GM12874 (cell line): ENCODE measurements around the gene PALLD.

Experiments used
- TF ChIP-seq, protein P1 (sequence below): IDR thresholded peaks from 2 replicates; pipeline ENCODE4 v1.5.1; 2011; ENCODE audit warnings: low read depth, mild to moderate bottlenecking, control low read depth, low read length, moderate library complexity; ENCODE audit not compliant: insufficient read depth

The PALLD gene

DNA sequence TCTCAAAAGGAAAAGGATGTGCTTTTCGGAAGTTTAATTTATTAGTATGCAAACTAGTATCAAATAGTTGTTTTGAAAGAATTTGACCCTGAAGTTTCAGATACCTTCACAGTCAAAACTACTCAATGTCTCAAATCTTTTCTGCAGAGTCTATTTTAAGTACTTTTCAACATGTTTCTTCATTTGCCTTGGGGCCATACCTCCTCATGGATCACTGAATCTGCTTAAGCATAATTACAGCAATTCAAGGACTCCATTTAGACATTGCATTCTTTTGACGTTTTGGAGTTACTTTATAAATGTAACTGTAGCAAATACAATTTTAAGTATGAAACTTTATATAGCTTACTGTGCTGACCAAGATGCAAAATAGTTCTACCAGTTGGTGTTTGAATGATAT is 25.5 kb downstream of the PALLD start:
- TF ChIP-seq, protein P1, sequence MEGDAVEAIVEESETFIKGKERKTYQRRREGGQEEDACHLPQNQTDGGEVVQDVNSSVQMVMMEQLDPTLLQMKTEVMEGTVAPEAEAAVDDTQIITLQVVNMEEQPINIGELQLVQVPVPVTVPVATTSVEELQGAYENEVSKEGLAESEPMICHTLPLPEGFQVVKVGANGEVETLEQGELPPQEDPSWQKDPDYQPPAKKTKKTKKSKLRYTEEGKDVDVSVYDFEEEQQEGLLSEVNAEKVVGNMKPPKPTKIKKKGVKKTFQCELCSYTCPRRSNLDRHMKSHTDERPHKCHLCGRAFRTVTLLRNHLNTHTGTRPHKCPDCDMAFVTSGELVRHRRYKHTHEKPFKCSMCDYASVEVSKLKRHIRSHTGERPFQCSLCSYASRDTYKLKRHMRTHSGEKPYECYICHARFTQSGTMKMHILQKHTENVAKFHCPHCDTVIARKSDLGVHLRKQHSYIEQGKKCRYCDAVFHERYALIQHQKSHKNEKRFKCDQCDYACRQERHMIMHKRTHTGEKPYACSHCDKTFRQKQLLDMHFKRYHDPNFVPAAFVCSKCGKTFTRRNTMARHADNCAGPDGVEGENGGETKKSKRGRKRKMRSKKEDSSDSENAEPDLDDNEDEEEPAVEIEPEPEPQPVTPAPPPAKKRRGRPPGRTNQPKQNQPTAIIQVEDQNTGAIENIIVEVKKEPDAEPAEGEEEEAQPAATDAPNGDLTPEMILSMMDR, result no peak

DNA sequence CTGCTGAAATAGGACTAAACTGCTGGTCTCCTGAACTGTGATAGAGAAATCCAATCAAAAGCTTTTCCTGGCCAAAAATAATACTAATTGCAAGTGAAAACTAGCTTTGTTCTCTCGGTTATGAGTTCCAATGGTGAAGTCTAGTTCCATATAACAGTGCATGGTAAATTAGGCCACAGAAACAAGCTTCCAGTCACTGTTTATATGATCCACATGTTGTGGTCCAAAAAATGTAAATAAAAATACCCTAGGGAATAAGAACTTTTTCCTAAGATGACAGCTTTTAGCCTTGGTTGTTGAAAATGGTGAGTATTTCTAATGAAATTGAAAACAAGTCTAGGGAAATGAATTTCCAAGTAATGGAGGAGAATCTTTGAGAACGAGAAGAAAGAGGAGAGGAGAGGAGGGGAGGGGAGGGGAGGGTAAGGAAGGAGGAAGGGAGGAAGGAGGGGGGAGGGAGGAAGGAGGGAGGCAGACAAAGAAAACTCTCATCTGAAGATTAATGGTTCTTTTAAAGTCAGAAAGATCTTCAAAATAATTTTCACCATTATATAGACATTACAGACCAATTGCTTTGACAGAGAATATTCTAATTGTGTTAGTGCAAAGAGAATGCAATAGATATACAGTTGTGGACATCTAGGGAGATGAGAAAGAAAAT is 26.1 kb downstream of the PALLD start:
- TF ChIP-seq, protein P1, result no peak

GRCh38 chr4:168524006-168524405 is 27.2 kb downstream of the PALLD start:
- TF ChIP-seq, protein P1, result no peak

GRCh38 chr4:168524897-168525296 is 28.0 kb downstream of the PALLD start:
- TF ChIP-seq, protein P1, result no peak

- TF ChIP-seq, protein P1, result no peak
Measured at GRCh38 chr4:168527560-168527959, 30.7 kb downstream of the PALLD start.

DNA sequence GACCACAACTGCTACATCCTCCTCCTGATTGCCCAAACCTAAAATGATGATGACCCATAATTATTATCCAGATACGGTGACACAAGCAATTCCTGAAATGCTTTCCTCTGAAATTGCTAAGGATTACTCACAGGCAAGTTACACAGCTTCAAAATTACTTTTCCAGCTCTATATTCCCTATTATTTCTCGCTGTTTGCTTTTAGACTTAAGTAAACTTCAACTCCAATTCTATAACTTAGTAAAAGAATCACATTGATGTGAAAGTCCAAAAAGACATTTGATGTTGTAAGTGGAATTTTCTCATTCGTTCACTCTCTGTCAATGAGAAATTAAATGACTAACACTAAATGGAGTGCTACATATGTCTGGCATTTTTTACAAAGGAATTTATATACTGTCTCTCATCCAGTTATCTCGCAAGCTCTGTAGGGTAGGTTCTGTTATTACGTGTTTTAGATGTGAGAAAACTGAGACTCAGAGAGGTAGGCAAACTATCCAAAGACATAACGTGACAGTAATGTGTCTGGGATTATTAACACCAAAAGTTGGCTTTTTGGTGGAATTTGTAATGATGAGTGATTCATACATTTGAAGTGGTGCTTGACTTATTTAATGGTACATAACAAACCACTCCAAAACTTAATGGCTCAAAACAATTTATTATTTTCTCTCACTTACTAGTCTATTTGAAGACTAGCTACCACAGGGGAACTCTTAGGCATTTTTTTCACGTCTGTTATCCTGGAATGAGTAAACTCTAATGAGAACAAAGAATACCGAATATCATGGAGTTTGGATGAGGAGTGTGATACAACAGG is 31.5 kb downstream of the PALLD start:
- TF ChIP-seq, protein P1, result no peak

DNA sequence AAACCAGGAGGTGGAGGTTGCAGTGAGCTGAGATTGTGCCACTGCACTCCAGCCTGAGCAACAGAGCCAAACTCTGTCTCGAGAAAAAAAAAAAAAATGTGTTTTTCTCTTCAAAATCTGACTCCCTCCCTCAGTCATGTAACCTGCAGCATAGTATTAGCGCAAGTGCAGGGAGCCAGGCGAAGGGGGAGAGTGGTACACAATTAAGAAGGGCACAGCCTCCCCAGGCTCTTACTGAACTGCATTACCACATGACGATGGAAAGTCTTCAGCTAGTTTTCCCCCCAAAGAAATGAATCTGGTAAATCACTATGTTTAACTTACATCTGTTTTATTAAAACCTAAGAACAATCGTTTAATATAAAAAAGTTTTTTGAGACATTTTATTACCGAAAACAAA is 32.4 kb downstream of the PALLD start:
- TF ChIP-seq, protein P1, result no peak
